Endometrial microvascular endothelial cells (primary cell): ENCODE measurements around the gene NEAT1. TPM values are rescaled to one million over a fixed set of nuclear protein-coding genes. Genes with fewer than 3 reads are reported as not detected.
"Not testable (repeated sequence)": the region's sequence is repeated elsewhere in the genome, so short reads cannot be mapped to it uniquely, and the experiment has no call there.

Experiments used
- in situ Hi-C: cut with HindIII; loops from 2 replicates; pipeline ENCODE4 v1.10.0; 2017; ENCODE audit warnings: low sequenced_read_pairs, low pct_unique_long_range_greater_than_20kb; ENCODE audit errors: inconsistent ontology term
- total RNA-seq: library from RNA; depleted of rRNA; stranded (reverse); fragments of >200 nt; gene quantifications from one replicate; pipeline ENCODE4 v1.2.3, GENCODE V29; 2015; ENCODE audit errors: inconsistent ontology term

The NEAT1 gene
- total RNA-seq, 1 donor from 2014 or later = 14.8 TPM

- in situ Hi-C loops = no loop called here
Observed at GRCh38 chr11:65401803-65402248, 20.8 kb upstream of the NEAT1 start.

GRCh38 chr11:65402790-65403189 lies 19.8 kb upstream of the NEAT1 start:
- in situ Hi-C loops = no loop called here

GRCh38 chr11:65403607-65404121 lies 18.9 kb upstream of the NEAT1 start:
- in situ Hi-C loops = no loop called here

GRCh38 chr11:65404210-65404609 lies 18.4 kb upstream of the NEAT1 start:
- in situ Hi-C loops = no loop called here

- in situ Hi-C loops = no loop called here
Observed at GRCh38 chr11:65404638-65405339, 17.8 kb upstream of the NEAT1 start.

GRCh38 chr11:65410936-65411680 lies 11.5 kb upstream of the NEAT1 start:
- in situ Hi-C loops = no loop called here

GRCh38 chr11:65411681-65412070 lies 10.9 kb upstream of the NEAT1 start:
- in situ Hi-C loops = no loop called here

GRCh38 chr11:65412271-65413076 lies 10.1 kb upstream of the NEAT1 start:
- in situ Hi-C loops = no loop called here

GRCh38 chr11:65413077-65413664 lies 9.4 kb upstream of the NEAT1 start:
- in situ Hi-C loops = not testable (repeated sequence)

- in situ Hi-C loops = no loop called here
Observed at GRCh38 chr11:65414776-65415498, 7.7 kb upstream of the NEAT1 start.

- in situ Hi-C loops = no loop called here
Observed at GRCh38 chr11:65415499-65416340, 6.9 kb upstream of the NEAT1 start.

GRCh38 chr11:65416341-65416824 lies 6.2 kb upstream of the NEAT1 start:
- in situ Hi-C loops = no loop called here

GRCh38 chr11:65416841-65417701 lies 5.5 kb upstream of the NEAT1 start:
- in situ Hi-C loops = no loop called here

GRCh38 chr11:65417702-65418430 lies 4.7 kb upstream of the NEAT1 start:
- in situ Hi-C loops = no loop called here

- in situ Hi-C loops = no loop called here
Observed at GRCh38 chr11:65418431-65418680, 4.2 kb upstream of the NEAT1 start.
